Spleen (tissue), 11 donors: ENCODE data around the gene KANSL1L. TPM values are rescaled to one million over a fixed set of nuclear protein-coding genes. Genes with fewer than 3 reads are reported as not detected.
A peak's percentile ranks its signal among the peaks of the same experiment; 100 is the strongest.

ENCODE experiments used
- DNase-seq: peaks from one replicate; pipeline ENCODE4 v3.0.0-alpha.2; 2020
- H3K27ac ChIP-seq, 8 donors: fragments of 200-600 bp; sonication (generic) in 7 of 8; 1 replicate in 4 of 8; 2 replicates in 4 of 8; pipeline versions ENCODE4 v1.5.0 to v1.8.0; 2016 to 2021; ENCODE audit warnings: inconsistent platforms in 4 of 8, mild to moderate bottlenecking in 4 of 8, moderate library complexity in 1 of 8
- H3K27me3 ChIP-seq, 7 donors: fragments of 200-600 bp; sonication (generic) in 6 of 7; replicated peaks in 1 of 7; 1 replicate in 4 of 7; 2 replicates in 3 of 7; pipeline versions ENCODE4 v1.5.0 to v1.8.0; 2016 to 2021; ENCODE audit warnings: inconsistent platforms in 3 of 7, mild to moderate bottlenecking in 1 of 7
- H3K36me3 ChIP-seq, 6 donors: fragments of 200-600 bp; sonication (generic) in 5 of 6; 1 replicate in 4 of 6; 2 replicates in 2 of 6; pipeline versions ENCODE4 v1.5.0 to v1.8.0; 2016 to 2021; ENCODE audit warnings: inconsistent platforms in 2 of 6
- H3K4me1 ChIP-seq, 6 donors: fragments of 200-600 bp; sonication (generic) in 5 of 6; 1 replicate in 3 of 6; 2 replicates in 3 of 6; pipeline versions ENCODE4 v1.5.0 to v1.8.0; 2016 to 2021; ENCODE audit warnings: inconsistent platforms in 3 of 6
- H3K4me3 ChIP-seq, 8 donors: fragments of 200-600 bp; sonication (generic) in 7 of 8; 1 replicate in 4 of 8; 2 replicates in 4 of 8; pipeline versions ENCODE4 v1.5.0 to v1.8.0; 2016 to 2021; ENCODE audit warnings: inconsistent platforms in 4 of 8, mild to moderate bottlenecking in 4 of 8, moderate library complexity in 2 of 8
- H3K9me3 ChIP-seq, 8 donors: fragments of 200-600 bp; sonication (generic) in 7 of 8; 1 replicate in 4 of 8; 2 replicates in 4 of 8; pipeline versions ENCODE4 v1.5.0 to v1.8.0; 2016 to 2021; ENCODE audit warnings: inconsistent platforms in 4 of 8
- POLR2A ChIP-seq, 3 donors: fragments of 450-650 bp; IDR thresholded peaks; one replicate each; pipeline ENCODE4 v1.5.1; 2017; ENCODE audit warnings: antibody characterized with exemption in 3 of 3, mild to moderate bottlenecking in 1 of 3
- POLR2AphosphoS5 ChIP-seq, 3 donors: sonication (generic); formaldehyde crosslinking; IDR thresholded peaks; one replicate each; pipeline ENCODE4 v1.5.1; 2017; ENCODE audit warnings: antibody characterized with exemption in 3 of 3
- WGBS, 5 donors: extraction: QIAGEN DNeasy Blood & Tissue Kit in 3 of 5; methylation state at CpG; one replicate each; pipeline versions ENCODE4 v1.1.5 to v1.1.7; 2013 to 2018; 5-methylcytosine and 5-hydroxymethylcytosine counted together
- intact Hi-C: fragments of 100-400 bp; cut with DNase I; formaldehyde crosslinking; loops from one replicate; pipeline ENCODE4 v1.15.0; 2023; ENCODE audit warnings: low total_unique reads
- polyA plus RNA-seq, 3 donors: library from polyadenylated mRNA; stranded (reverse); fragments of 200-250 nt; gene quantifications; one replicate each; pipeline ENCODE4 v1.2.1, GENCODE V29; 2013
- total RNA-seq, 7 donors: library from RNA; depleted of rRNA in 3 of 7; stranded (reverse); fragments of >200 nt in 3 of 7; fragmentation: NEBNext Ultra II Directional in 4 of 7; extraction: Animal tissue kit (Norgen Biotek cat#: 25700) in 4 of 7; gene quantifications; one replicate each; pipeline versions ENCODE4 v1.1.0 to v1.2.1, GENCODE V29; 2016 to 2021
- TF ChIP-seq, protein P1 (sequence below), 11 experiments: fragments of 200-600 bp in 7 of 11; fragments of 450-650 bp in 4 of 11; sonication (generic) in 4 of 11; IDR thresholded peaks in 8 of 11; conservative IDR thresholded peaks in 3 of 11; 1 replicate in 7 of 11; 2 replicates in 4 of 11; pipeline versions ENCODE4 v1.4.0 to v1.8.0; 2016 to 2021; ENCODE audit warnings: antibody characterized with exemption in 11 of 11, inconsistent platforms in 4 of 11, mild to moderate bottlenecking in 1 of 11
- donor health status: healthy with polysubstance abuse.
- donor health status: DM: no; HTN: no; CAD: no; lungs with moderate emphysema.
- donor health status: DM: no; HTN: no; CAD: no.
- donor health status: Bipolar disorder and iron deficiency.
- donor health status: healthy.
- donor health status: DM: no; HTN: no; CAD: no.
- donor health status: DM: yes; HTN: yes; CAD: no.

KANSL1L gene
- total and polyA plus RNA-seq, 10 donors = 1.2 to 30.5 (median 15.3) TPM

DNA sequence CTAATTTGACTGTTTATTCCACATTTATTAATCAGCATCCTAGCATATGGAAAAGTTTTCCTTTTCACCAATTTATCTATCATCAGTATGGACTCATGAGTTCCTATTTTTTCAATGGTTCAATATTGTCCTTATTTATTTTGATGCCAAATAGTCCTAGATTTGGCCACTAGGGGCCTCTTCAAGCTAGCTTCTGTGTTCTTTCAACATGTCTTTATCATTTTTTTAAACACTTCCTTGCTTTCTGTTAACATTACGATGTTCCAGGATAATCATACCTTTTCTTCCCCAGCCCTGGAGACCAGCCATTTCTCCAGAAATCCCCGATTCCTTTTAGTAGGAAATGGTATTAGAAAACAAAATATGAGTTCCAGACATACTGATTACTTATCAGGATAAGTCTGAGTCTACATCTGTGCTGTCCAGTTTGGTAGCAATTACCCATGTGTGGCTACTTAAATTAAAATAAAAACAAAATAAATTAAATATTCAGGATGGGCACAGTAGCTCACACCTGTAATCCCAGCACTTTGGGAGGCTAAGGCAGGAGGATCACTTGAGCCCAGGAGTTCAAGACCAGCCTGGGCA lies 98.2 kb downstream of the KANSL1L start:
- Histone ChIP-seq H3K9me3 (no peaks in the 10 kb centered on the region), H3K36me3 (no peaks in the 10 kb centered on the region), H3K27me3 (no peaks in the 10 kb centered on the region), H3K27ac (no peak overlapping the region), H3K4me1 (no peaks in the 10 kb centered on the region), H3K4me3 (no peak overlapping the region)
- DNase-seq = no peak
- 10 to 26% (median 15%) methylated on average over 2 of the region's 2 CpGs for WGBS, 5 donors
- TF ChIP-seq, protein P1, sequence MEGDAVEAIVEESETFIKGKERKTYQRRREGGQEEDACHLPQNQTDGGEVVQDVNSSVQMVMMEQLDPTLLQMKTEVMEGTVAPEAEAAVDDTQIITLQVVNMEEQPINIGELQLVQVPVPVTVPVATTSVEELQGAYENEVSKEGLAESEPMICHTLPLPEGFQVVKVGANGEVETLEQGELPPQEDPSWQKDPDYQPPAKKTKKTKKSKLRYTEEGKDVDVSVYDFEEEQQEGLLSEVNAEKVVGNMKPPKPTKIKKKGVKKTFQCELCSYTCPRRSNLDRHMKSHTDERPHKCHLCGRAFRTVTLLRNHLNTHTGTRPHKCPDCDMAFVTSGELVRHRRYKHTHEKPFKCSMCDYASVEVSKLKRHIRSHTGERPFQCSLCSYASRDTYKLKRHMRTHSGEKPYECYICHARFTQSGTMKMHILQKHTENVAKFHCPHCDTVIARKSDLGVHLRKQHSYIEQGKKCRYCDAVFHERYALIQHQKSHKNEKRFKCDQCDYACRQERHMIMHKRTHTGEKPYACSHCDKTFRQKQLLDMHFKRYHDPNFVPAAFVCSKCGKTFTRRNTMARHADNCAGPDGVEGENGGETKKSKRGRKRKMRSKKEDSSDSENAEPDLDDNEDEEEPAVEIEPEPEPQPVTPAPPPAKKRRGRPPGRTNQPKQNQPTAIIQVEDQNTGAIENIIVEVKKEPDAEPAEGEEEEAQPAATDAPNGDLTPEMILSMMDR (IDR thresholded peaks at IDR 0.05 in 8 of 11, conservative IDR thresholded peaks at IDR 0.05 in 3 of 11) = peak in 6 of 11 experiments; percentile 18 to 51 (median 42)
- no peak for TF ChIP-seq POLR2A (IDR thresholded peaks at IDR 0.05)
- intact Hi-C loops = loop anchor here (10.0 kb wide), 1 partner anchor 122 kb away; no protein-coding TSS in a partner anchor

DNA sequence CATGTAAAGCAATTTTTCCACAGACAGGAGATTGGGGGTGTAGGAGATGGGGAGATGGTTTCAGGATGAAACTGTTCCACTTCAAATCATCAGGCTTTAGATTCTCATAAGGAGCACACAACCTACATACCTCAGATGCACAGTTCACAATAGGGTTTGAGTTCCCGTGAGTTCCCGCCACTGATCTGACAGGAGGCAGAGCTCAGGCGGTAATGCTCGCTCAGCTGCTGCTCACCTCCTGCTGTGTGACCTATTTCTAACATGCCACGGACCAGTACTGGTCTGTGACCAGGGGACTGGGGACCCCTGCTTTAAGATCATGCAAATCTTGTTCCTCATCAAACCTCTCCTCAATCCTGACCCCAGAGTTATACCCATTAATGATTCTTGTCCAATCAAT lies 98.7 kb downstream of the KANSL1L start:
- H3K9me3 ChIP-seq = no peaks in the 10 kb centered on the region
- 80 to 93% (median 90%) methylated on average over 5 of the region's 5 CpGs for WGBS, 5 donors
- no peaks in the 10 kb centered on the region for H3K4me1 ChIP-seq
- no peaks in the 10 kb centered on the region for H3K27me3 ChIP-seq
- no peaks in the 10 kb centered on the region for H3K36me3 ChIP-seq
- intact Hi-C loops = loop anchor here (10.0 kb wide), 1 partner anchor 122 kb away; no protein-coding TSS in a partner anchor
- DNase-seq = no peak
- no peak overlapping the region for H3K27ac ChIP-seq
- H3K4me3 ChIP-seq = no peak overlapping the region
- no peak for TF ChIP-seq POLR2A (IDR thresholded peaks at IDR 0.05)
- TF ChIP-seq, protein P1 (IDR thresholded peaks at IDR 0.05 in 8 of 11, conservative IDR thresholded peaks at IDR 0.05 in 3 of 11) = no peak

DNA sequence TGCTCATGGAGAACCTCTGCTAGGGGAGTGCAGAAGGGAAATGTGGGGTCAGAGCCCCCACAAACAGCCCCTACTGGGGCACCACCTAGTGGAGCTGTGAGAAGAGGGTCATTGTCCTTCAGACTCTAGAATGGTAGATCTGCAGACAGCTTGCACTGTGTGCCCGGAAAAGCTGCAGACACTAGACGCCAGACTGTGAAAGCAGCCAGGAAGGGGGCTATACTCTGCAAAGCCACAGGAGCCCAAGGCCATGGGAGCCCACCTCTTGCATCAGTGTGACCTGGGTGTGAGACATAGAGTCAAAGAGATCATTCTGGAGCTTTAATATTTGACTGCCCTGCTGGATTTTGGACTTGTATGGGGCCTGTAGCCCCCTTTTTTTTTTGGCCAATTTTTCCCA lies 107.9 kb downstream of the KANSL1L start:
- H3K27me3 ChIP-seq = no peaks in the 10 kb centered on the region
- TF ChIP-seq POLR2A (IDR thresholded peaks at IDR 0.05) = no peak
- no peak for TF ChIP-seq POLR2AphosphoS5 (IDR thresholded peaks at IDR 0.05)
- TF ChIP-seq, protein P1 (IDR thresholded peaks at IDR 0.05 in 8 of 11, conservative IDR thresholded peaks at IDR 0.05 in 3 of 11) = no peak
- intact Hi-C loops = no loop called here
- H3K4me3 ChIP-seq = no peak overlapping the region
- 88 to 100% (median 98%) methylated on average over 2 of the region's 2 CpGs for WGBS, 5 donors
- H3K27ac ChIP-seq = no peak overlapping the region
- H3K36me3 ChIP-seq = peaks cover 0 to 14% (median 4%) of the 10 kb centered on the region in 6 donors
- no peaks in the 10 kb centered on the region for H3K4me1 ChIP-seq
- DNase-seq = no peak
- peaks cover 0 to 12% (median 5%) of the 10 kb centered on the region in 8 donors for H3K9me3 ChIP-seq

DNA sequence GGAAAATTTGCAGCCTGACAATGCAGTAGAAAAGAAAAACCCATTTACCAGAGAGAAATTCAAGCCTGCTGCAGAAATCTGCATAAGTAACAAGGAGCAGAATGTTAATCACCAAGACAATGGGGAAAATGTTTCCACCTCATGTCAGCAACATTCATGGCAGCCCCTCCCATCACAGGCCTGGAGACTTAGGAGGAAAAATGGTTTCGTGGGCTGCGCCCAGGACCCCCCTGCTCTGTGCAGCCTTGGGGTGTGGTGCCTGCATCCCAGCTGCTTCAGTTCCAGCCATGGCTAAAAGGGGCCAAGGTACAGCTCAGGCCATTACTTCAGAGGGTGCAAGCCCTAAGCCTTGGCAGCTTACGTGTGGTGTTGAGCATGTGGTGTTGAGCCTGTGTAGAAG lies 115.4 kb downstream of the KANSL1L start:
- WGBS, 5 donors = 94 to 100% (median 97%) methylated on average over 3 of the region's 3 CpGs
- H3K9me3 ChIP-seq = peaks cover 3 to 56% (median 37%) of the 10 kb centered on the region in 8 donors
- H3K4me3 ChIP-seq = no peak overlapping the region
- H3K27me3 ChIP-seq = no peaks in the 10 kb centered on the region
- H3K27ac ChIP-seq = no peak overlapping the region
- no peaks in the 10 kb centered on the region for H3K36me3 ChIP-seq
- TF ChIP-seq, protein P1 (IDR thresholded peaks at IDR 0.05 in 8 of 11, conservative IDR thresholded peaks at IDR 0.05 in 3 of 11) = no peak
- no peak for TF ChIP-seq POLR2AphosphoS5 (IDR thresholded peaks at IDR 0.05)
- TF ChIP-seq POLR2A (IDR thresholded peaks at IDR 0.05) = no peak
- intact Hi-C loops = no loop called here
- no peak for DNase-seq
- no peaks in the 10 kb centered on the region for H3K4me1 ChIP-seq
